GM18502 (cell line): Measurements from ENCODE around the gene METAP1.
"Not testable (repeated sequence)": the region's sequence is repeated elsewhere in the genome, so short reads cannot be mapped to it uniquely, and the experiment has no call there.

ENCODE experiments used
- ATAC-seq: cut with Tn5 transposase; IDR thresholded peaks from one replicate; pipeline ENCODE4 v1.9.1; 2021; ENCODE audit warnings: mild to moderate bottlenecking; ENCODE audit not compliant: unreplicated experiment, poor library complexity

METAP1 gene

GRCh38 chr4:99088481-99089365 is 93.2 kb downstream of the METAP1 start, which contains the start of gene ADH5:
TSS of gene ADH5 (minus strand) at chr4:99088788. CDS start at chr4:99088700, 88 bp downstream.
- peak; percentile 94 for ATAC-seq

- ATAC-seq: no peak
These were observed 95.1 kb downstream of the METAP1 start for GRCh38 chr4:99090481-99091215.

DNA sequence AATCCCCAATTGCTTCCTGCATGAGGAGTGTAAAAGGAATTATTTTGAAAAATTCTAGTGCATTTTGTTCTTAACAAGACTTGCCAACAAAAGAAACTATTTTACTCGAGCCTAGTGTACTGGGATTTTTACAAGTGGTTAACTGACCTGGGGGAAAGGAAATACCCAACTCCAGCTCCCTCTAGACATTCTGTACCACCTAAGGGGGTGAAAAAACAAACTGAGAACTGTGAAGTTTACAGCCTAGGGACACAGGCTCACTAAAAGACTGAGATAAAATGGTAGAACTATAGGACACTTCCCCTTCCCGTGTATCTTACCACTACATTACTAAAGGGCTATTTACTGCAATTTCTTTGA is 95.7 kb downstream of the METAP1 start:
- ATAC-seq: no peak

- not testable (repeated sequence) for ATAC-seq
These were observed 96.3 kb downstream of the METAP1 start for GRCh38 chr4:99091841-99092240.

DNA sequence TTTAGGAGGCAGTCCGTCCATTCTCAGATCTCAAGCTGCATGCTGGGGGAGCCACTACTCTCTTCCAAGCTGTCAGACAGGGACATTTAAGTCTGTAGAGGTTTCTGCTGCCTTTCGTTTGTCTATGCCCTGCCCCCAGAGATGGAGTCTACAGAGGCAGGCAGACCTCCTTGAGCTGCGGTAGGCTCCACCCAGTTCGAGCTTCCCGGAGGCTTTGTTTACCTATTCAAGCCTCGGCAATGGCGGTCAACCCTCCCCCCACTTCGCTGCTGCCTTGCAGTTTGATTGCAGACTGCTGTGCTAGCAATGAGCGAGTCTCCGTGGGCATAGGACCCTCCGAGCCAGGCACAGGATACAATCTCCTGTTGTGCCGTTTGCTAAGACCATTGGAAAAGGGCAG is 103.8 kb downstream of the METAP1 start:
- ATAC-seq: no peak

DNA sequence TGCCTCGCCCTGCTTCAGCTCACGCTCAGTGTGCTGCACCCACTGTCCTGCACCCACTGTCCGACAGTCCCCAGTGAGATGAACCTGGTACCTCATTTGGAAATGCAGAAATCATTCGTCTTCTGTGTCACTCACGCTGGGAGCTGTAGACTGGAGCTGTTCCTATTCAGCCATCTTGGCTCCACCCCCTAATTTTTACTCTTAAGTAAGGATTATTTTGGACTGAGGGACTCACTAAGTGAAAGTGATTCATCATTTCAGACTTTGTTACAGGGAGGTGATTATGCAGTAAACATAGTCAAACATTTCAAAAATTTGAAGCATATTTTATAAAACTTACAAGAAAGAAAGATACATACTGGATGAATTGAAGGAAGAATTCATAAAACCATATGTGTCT is 104.3 kb downstream of the METAP1 start:
- ATAC-seq: not testable (repeated sequence)

GRCh38 chr4:99100876-99101275 is 105.4 kb downstream of the METAP1 start:
- ATAC-seq: no peak

- ATAC-seq: no peak
These were observed 107.1 kb downstream of the METAP1 start for GRCh38 chr4:99102634-99103033.

DNA sequence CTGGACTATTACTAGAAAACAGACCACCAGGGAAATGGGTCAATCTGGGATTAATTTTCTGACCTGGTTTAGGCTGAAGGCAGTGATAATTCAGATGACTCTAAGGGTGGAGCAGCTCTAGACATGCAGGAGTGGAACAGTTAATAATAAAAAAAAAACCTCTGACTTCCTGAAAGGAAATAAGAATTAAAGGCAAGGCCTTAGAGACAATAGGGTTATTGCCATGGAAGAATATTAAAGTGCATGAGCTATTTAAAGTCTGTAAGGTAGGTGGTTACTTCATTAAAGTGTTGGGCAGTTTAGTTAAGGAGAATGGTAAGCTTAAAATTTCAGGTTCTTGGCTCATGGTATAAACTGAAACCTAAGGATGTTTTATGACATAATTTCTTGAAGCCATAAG is 107.6 kb downstream of the METAP1 start:
- no peak for ATAC-seq

- no peak for ATAC-seq
These were observed 108.6 kb downstream of the METAP1 start for GRCh38 chr4:99104153-99104552.

- ATAC-seq: not testable (repeated sequence)
These were observed 113.8 kb downstream of the METAP1 start for GRCh38 chr4:99109286-99109685.
